Measurements from ENCODE around the gene ANKS4B.

The ANKS4B gene

DNA sequence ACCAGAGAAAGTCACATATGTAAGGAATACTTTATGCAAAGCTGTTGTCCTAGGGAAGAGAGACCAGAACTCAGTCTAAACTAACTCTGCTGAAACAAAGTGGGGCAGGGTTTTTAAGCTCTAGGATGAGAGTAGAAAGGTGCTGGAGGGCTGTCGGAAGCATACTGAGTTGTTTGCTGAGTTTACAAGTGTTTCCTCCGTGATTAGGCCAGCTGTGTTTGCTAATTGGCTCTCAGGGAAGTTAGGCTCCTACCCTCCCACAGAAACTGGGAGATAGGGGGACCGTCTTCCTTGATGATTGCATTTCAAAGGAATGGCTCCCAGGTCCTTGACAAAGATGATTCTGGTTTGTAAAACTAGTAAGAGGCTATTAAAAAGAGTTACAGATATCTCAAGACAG is 69.0 kb downstream of the ANKS4B start:
- no peak for DNase-seq

- no peak for DNase-seq
Observed at GRCh38 chr16:21302898-21303528, 69.5 kb downstream of the ANKS4B start.
